ENCODE results near the gene DHRSX.
"Not testable (repeated sequence)": the region's sequence is repeated elsewhere in the genome, so short reads cannot be mapped to it uniquely, and the experiment has no call there.

DHRSX gene

GRCh38 chrX:2500803-2501558 is at the start of gene DHRSX, which contains the start of gene ZBED1:
Gene DHRSX, minus strand, starts transcription at chrX:2500976. Its CDS starts 51 bp downstream, at chrX:2500925.
Gene ZBED1, minus strand, starts transcription at chrX:2500976. Its CDS starts 10,257 bp downstream, at chrX:2490719.
- DNase-seq = no peak

- no peak for DNase-seq
These were observed 49.1 kb upstream of the DHRSX start for GRCh38 chrX:2549876-2550275.

GRCh38 chrX:2548711-2549423 is 48.1 kb upstream of the DHRSX start:
- DNase-seq = no peak

- no peak for DNase-seq
These were observed 47.0 kb upstream of the DHRSX start for GRCh38 chrX:2547736-2548135.

DNA sequence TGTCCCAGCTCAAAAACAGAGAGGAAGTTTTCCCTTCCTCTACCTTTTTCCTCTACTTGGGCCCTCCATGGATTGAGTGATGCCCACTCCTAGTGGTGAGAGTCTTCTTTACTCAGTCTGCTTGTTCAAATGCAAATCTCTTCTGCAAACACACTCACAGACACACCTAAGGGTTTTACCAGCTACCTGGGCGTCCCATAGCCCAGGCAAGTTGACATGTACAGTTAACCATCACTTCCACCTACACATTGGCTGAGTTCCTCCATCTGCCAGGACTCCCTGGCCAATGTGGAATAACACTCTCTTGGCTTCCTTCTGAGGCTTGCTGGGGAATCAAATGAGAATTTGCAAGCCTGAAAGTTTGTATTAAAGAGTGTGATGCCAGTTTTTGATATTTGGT is 45.7 kb upstream of the DHRSX start:
- no peak for DNase-seq

DNA sequence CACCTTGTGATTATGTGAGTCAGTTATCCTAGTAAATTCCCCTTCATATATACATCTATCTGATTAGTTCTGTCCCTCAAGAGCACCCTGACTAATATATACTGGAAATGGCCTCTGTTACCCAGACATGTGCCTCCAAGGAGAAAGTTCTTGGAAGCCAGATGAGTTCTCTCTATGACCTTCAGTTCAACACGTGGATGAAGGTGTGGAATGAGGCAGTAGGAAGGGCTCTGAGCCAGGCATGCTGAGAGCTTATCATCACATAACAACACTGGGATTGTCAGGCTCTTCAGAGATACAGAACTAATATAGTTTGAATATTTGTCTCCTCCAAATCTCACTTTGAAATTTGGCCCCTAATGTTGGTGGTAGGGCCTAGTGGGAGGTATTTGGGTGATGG is 44.4 kb upstream of the DHRSX start:
- DNase-seq = no peak

DNA sequence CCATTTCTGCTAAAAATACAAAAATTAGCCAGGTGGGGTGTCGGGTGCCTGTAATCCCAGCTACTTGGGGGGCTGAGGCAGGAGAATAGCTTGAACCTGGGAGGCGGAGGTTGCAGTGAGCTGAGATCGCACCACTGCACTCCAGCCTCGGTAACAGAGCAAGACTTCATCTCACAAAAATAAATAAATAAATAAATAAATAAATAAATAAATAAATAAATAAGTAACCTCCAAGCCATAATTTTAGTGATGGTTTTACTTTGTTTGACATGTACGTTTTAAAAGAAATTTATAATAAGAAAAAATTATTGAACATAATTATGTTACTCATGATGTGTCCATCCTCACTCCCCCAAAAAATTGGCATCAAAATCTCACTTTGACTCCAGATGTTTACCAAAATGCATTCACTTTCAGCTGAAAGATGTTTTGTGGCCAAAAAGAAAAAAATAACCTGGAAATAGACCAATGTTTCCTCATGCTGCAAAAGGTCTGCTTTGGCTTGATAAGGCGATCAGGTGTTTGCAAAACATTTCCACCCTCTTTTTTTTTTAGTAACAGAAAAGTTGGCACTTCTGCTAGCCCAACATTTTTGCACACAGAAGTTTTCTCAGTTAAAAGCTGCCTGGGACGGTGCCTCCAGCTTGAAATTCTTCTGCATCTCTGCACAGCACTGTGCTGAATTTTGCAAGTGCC is 42.2 kb upstream of the DHRSX start:
- DNase-seq = no peak

DNA sequence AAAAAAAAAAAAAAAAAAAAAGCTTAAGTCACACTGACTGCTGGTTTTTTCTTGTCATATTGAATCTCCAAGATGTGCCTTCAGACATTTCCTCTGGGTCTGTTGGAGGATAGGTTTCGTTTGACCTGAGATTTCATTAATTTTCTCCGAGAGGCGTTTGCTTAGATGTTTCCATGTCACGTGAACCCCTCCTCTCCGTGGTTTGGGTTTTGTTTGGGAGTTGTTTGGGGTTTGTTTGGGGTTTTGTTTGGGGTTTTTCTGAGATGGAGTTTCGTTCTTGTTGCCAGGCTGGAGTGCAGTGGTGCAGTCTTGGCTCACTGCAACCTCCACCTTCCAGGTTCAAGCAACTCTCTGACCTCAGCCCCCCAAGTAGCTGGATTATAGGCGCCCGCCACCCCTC is 40.8 kb upstream of the DHRSX start:
- no peak for DNase-seq

- no peak for DNase-seq
These were observed 39.7 kb upstream of the DHRSX start for GRCh38 chrX:2540426-2540947.

DNA sequence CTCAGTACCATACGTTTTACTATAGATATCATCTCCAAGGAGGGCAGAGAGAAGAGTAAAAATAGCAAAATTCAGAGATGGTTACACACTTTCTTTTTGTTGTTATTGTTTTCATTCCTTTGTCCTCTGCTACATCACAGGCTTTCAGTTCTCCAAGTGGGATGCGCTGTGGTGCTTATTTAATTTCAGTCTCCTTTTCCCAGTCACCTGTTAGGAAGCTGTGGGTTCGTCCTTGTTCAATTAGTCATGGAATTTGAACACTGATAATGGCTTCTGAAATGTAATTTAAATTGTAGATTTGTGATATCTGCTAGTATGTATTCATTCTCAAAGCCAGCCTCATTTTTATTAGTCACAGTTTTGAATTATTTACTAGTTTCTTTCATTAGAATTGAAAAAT is 38.8 kb upstream of the DHRSX start:
- DNase-seq = no peak

DNA sequence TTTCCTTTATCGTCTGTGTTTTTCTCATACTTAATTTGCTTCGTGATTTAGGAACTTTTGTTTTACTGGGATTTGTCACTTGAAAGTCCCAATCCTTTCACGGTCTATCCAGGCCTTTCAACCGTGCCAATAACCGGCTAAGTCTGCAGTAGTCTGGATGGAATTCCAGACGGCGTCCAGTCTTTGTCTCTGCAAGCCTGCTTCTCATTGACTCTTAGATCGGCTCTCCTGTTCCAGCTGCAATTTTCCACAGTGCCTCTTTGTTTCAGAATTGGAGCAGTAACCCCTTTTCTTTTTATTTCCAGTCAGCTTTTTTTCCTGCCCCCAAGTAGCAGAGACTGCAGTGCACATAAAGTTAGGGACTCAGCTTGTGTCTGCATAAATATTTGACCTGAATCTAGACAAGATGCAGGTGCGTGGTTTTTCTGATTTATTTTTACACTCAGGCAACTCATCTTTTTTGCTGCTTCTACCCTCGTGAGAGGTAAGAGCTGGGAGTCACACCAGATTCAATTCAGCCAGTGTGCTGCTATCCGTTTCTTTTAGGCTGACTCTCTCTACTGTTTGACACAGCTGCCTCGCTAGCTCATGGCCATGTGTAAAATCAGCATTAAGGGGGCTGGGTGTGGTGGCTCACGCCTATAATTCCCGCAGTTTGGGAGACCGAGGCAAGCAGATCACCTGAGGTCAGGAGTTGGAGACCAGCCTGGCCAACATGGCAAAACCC is 37.4 kb upstream of the DHRSX start:
- DNase-seq = no peak

DNA sequence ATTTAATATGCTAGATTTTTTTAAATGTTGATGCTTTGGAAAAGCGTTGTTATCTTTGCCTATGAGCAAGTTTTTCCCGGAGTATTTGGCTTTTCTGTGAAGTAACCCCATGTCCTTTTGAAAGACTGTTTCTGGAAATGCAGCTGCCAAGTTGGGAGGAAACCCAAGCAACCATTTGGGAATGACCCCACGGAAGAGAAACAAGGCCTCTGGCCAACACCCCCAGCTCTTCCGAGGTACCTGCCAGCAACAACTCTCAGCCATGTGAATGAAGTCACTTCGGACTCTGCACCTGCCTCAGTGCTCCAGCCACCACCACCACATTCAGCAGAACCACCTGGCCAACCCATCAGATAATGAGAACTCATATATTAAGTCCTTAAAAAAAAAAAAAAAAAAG is 36.2 kb upstream of the DHRSX start:
- DNase-seq = no peak

DNA sequence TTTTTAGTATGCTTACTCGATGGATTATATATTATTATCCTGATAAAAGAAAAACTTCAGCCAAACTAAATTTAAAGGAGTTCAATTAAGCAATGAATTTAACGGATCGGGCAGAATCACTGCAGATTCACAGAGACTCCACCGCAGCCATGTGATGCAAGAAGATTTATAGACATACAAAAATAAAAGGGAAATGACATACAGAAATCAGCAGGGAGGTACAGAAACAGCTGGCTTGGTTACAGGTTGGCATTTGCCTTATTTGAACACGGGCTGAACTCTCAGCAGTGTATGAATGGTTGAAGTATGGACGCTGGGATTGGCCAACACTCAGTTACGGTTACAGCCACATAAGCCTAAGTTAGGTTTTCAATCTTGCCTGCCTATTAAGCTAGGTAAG is 35.4 kb upstream of the DHRSX start:
- DNase-seq = no peak

DNA sequence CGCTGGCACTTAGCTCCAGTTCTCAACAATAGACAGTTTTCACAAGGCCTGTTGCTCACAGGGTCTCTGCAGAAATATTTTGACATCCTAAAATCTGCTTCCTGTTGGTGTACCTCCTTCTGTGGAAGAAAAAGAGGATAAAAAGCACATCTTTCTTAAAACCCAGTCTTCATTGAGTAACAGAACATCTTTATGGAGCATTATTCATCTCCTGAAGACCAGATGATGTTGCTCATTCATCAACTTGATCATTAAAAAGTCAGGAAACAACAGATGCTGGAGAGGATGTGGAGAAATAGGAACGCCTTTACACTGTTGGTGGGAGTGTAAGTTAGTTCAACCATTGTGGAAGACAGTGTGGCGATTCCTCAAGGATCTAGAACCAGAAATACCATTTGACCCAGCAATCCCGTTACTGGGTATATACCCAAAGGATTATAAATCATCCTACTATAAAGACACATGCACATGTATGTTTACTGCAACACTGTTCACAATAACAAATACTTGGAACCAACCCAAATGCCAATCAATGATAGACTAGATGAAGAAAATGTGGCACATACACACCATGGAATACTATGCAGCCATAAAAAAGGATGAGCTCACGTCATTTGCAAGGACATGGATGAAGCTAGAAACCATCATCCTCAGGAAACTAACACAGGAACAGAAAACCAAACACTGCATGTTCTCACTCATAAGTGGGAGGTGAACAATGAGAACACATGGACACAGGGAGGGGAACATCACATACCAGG is 33.7 kb upstream of the DHRSX start:
- not testable (repeated sequence) for DNase-seq

DNA sequence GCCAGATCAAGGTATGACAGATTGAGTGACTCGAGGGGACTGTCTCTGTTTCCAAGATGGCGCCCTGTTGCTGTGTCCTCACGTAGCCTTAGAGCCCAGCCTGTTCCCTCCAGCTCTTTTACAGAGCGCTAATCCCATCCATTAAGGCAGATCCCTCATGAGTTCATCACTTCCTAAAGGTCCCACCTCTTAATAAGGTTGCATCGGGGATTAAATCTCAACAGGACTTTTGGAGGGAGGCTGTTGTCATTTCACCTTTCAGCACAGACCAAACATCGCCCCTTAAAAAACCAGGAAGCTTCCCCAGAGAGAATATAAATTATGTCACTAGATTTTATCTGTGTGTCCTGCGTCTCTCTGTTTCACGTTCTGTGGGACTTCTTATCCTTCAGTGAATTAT is 32.6 kb upstream of the DHRSX start:
- no peak for DNase-seq

- DNase-seq = no peak
These were observed 25.6 kb upstream of the DHRSX start for GRCh38 chrX:2526390-2526789.

- no peak for DNase-seq
These were observed 23.1 kb upstream of the DHRSX start for GRCh38 chrX:2523911-2524310.

DNA sequence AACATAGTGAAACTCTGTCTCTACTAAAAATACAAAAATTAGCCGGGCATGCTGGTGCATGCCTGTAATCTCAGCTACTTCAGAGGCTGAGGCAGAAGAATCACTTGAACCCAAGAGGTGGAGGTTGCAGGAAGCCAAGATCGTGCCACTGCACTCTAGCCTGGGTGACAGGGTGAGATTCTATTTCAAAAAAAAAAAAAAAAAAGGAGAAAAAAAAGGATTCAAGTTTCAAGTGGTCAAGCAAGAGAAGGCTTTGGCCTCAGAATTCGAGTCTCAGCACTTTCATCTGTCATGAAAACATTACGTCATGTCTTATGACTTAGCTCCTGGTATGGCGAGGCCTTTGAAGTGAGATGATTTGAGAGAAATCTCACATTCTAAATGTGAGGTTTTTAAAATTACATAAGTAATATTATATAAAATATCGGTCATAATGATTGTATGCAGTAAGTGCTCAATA is 21.2 kb upstream of the DHRSX start:
- DNase-seq = no peak

- no peak for DNase-seq
These were observed 20.5 kb upstream of the DHRSX start for GRCh38 chrX:2521092-2521926.

DNA sequence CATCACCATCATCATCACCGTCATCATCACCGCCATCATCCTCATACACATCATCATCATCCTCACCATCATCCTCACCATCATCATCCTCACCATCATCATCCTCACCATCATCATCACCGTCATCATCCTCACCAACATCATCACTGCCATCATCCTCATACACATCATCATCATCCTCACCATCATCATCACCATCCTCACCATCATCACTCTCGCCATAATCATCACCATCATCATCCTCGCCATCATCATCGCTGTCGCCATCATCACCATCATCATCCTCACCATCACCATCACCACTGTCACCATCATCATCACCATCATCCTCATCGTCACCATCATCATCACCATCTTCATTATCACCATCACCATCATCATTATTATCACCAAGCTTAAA is 19.8 kb upstream of the DHRSX start:
- DNase-seq = no peak

DNA sequence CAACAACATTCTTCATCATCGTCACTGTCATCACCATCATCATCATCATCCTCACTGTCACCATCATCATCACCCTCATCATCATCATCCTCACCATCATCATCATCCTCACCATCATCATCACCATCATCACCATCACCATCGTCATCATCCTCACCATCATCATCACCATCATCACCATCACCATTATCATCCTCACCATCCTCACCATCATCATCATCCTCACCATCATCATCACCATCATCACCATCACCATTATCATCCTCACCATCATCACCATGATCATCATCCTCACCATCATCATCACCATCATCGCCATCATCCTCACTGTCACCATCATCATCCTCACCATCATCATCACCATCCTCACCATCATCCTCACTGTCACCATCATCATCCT is 18.9 kb upstream of the DHRSX start:
- DNase-seq = not testable (repeated sequence)

All from GOT3 (cell line).